HG03575 (cell line): Measurements from ENCODE around the gene PAK6.

Source experiments
- ATAC-seq: cut with Tn5 transposase; IDR thresholded peaks from one replicate; pipeline ENCODE4 v1.9.1; 2021; ENCODE audit not compliant: unreplicated experiment, insufficient number of reproducible peaks, low FRiP score; ENCODE audit errors: extremely low read depth

The PAK6 gene

DNA sequence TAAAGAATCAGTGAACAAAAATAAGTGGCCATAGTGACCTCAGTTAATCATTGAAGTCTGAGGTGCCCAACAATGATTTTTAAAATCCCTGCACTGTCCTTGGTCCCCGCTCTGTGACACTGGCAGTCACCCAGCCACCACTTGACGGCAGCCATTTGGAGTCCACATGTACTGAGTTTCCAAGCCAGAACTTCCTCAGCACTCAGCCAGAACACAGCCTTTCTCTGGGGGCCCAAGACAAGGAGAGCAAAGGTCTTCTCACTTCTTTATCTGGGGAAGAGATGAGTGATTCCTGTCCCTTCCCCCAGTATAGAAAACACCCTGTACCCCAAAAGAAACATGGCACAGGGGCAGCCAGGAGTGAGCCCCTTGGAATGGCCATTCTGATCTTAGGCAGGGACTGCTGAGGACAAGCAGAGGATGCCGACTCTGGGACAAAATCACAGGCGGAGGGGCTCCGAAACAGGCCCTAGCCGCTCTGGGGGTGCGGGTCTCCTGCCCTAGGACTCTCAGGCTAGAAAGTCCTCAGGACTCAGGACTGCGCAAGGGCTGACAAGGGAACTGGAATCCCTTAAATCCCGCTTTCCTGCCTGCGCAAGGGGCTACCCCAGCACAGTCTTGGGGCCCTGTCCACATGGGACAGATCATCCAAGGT lies 12.8 kb downstream of the PAK6 start:
- ATAC-seq: no peak

DNA sequence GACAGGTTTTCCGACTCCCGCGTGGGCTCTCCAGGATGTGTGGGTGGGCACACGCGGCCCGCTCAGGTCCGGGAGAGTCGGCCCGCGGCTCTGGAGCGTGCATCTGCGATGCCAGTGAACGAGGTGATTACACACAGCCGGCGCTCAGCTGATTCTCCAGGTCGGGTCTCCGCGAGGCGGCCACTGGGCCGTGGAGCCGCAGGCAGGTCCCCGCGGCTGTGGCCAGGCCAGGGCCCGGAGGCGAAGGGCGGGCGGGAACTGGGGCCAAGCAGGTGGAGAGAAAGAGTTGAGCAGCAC lies 13.2 kb downstream of the PAK6 start:
- no peak for ATAC-seq

DNA sequence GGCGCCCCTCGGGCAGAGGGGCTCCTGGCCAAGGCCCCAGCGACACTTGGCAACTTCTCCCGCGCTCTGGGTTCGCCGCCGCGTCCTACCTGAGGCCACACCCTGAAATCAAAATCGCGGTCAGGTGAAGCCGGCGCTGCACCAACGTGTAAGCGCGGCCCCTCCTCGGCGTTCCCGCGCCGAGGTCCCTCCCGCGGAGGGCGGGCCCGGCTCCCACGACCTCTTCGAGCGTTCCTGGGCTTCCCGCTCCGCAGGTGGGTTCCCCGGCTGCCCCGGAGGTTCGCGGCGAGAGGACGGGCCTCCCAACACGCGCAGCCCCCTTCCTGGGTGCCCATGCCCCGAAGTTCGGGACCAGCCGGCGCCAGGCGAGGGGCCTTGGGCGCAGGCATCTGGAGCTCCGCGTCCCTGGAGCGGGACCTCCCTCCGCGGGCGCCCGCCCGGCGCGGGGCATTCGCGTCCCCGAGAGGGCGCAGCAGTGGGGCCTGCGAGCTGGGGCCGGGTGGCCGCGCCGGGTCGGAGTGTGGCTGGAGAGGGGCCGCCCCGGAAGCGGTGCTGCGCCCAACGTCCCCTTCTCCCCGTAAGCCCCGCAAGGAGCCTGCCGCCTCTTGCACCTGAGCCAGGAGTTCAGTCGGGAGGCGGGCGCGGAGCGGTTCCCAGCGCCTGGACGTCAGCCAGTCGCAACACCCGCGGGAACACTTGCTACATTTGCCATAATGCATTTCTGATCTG lies 13.7 kb downstream of the PAK6 start:
- ATAC-seq: no peak

DNA sequence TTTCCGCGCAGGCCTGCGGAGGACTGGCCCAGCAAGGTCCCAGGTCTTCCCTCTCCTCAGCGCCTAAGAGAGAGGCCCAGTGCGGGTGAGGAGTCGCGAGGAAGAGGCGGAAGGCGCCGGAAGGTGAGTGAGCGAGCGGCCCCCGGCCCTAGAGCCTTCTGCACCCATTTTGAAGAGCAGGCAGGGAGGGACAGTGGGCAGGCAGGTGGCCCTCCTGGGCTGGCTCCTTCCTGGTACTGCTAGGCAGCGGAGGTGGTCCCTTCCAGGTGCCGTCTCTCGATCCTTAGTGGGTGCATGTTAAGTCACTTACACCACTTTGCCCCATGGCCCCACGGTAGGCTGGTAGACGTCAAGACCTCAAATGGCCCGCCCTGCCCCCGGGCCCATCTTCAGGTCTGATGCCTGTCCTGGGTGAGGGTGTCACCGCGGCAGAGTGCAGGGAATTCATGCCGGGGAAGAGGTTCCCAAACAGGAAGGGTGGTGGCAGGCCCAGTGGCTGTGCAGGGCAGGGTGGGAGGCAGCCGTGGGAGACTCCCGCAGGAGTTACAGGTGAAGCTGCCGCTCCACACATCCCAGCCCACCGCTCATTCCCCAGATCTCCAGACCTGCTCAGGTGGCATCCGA lies 14.4 kb downstream of the PAK6 start:
- no peak for ATAC-seq

DNA sequence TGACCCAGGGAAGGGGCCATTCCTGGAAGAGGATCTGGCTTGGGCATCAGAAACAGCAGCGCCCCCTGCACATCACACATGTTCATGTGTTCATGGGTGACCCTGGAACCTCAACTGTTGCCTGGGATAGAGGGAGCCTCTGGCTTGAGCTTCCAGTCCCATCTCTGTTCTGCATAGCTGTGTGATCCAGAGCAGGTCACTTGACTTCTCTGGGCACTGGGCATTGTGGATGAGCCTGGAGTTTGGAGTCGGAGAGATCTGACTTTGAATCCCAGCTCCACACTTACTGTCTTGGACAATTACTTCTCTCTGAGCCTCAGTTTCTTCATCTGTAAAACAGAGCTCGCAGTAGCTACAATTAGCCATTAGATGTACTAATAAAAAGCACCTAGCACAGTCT lies 15.6 kb downstream of the PAK6 start:
- no peak for ATAC-seq

DNA sequence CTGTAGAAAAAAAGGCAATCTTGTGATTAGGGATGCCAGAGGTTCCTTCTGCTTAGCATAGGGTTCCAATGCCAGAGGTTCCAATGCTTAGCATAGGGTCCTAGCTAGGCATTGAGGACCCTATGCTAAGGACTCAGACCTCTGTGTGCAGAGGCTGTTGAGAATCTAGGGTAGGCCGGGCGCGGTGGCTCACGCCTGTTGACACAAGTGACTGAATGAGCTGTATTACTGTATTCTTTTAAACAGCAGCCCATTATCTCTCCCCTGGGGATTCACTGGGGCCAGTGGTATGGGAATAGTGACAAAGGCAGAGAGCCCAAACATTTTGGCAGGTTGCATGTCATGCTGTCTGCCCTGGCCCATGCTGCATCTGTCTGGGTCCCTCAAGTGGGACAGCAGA lies 16.2 kb downstream of the PAK6 start:
- no peak for ATAC-seq

DNA sequence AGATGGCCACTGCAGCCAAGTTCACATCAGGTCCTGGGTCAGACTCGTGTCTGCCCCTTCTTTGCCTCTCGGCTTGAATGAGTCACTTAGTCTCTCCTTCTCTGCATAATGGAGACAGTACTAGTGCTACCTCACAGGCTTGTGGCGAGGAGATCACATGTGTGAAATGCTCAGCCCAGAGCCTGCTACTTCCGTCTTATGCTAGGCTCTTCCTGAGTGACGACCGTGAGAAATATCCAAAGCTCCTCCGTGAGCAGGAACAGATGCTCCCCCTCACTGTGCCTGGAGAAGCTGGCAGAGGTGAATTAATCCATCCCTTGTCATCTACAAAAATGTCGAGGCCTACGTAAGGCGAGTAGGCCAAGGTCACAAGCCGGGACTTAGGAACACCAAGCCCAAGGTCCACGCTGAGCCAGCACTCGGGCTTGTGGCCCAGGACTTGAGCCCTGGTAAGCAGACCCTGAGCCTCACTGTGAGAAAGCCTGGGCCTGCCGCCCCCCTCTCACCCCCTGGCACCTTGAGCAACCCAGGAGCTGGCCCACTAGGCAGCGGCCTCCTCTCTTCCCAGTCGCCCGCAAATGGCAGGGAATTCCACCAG lies 17.9 kb downstream of the PAK6 start:
- ATAC-seq: no peak

DNA sequence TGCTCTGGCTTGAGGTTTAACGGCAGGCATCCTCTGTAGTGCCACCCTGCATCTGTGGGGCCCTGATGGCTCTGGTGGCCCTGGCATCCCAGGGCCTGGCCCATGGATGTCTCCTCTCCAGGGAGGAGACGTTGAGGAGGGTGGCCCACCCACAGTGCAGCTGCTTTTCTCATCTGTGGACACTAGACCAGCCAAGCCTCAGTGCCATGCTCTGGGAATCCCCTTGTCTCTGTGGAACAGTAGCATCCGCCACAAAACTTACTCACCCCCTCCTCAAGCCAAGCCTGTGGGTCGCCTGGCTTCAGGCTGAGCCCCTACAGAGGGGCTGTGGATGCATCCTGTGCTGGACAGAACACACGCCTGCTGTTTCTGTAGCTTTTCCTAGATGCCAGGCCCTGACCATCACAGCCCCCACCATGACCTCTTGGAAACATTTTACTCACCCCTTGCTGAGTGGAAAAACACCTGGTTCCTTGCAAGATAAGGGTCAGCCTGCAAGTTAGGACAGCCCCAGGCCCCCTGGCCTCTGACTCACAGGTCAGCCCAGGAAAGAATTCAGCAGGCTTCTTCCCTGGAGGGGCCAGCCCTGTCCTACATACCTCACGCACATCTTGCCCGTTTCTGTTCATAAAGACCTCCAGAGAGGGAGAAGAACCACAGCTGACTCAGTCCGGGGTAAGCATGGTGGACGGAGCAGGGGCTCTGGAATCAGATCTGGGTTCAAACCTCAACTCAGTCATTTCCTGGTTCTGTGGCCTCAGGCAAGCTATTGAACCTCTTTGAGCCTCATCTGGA lies 19.0 kb downstream of the PAK6 start:
- no peak for ATAC-seq

DNA sequence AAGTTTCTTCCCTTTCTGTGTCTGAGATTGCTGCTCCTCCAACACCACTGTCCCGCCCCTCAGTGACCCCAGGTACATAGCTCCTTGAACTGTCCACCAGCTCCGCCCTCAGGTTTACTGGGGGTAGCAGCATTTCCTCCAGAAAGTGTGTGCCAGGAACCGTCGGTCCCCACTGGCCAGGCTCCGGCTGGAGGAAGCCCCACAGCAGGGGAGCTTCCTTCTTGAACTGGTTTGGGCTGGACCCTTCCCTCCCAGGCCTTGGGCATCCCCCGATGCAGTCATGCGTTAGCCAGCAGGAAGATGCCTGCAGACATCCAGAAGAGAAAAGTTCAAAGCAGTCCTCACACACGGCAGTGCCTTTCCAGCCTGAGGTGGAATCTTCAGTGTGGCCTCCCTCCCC lies 19.7 kb downstream of the PAK6 start:
- no peak for ATAC-seq

DNA sequence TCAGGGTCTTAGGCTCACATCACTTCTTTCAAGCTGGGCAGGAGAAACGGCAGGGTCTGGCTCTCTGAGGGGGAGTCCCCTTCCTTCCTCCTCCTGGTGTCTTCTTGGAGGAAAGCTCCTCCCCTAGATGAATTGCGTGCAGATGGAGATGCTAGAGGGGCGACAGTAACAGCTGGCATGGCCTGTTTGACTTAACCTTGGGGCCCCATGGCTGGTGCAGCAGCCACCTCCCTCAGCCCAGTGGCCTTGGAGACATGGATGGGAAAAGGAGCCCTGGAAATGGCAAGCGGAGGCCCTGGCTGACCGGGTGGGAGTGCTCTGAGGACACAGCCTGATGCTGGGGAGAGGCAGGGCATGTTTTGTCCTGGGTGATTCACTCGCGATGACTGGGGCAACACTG lies 20.2 kb downstream of the PAK6 start:
- ATAC-seq: no peak

DNA sequence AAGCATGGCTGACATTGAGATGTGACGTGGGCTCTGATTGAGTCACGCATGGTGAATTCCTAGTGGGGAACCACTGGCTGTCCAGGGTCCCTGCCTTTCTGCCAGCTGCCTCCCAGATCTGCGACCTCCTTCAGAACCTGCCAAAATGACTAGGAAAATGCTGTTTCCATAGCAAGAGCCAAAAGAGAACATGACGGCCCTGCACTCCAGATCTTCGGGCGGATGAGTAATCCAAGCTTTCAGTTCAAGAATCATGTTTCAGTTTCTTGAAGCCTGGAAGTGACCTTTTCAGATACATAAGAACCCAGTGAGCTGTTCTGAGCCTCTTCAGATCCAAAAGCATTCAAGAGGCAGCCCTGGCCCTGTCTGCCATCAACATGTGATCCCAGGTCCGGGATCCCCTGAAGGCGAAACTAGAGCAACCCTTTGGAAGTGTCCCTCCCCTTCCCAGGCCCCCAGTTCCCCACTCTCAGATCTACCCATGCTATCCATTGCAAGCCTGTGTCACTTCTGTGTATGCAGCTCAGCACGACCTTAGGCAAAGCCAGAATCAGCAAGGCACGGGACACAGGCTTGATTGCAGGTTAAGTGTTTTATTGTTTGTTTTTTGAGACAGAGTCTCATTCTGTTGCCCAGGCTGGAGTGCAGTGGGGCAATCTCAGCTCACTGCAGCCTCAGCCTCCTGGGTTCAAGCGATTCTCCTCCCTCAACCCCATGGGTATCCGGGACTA lies 24.3 kb downstream of the PAK6 start:
- no peak for ATAC-seq

DNA sequence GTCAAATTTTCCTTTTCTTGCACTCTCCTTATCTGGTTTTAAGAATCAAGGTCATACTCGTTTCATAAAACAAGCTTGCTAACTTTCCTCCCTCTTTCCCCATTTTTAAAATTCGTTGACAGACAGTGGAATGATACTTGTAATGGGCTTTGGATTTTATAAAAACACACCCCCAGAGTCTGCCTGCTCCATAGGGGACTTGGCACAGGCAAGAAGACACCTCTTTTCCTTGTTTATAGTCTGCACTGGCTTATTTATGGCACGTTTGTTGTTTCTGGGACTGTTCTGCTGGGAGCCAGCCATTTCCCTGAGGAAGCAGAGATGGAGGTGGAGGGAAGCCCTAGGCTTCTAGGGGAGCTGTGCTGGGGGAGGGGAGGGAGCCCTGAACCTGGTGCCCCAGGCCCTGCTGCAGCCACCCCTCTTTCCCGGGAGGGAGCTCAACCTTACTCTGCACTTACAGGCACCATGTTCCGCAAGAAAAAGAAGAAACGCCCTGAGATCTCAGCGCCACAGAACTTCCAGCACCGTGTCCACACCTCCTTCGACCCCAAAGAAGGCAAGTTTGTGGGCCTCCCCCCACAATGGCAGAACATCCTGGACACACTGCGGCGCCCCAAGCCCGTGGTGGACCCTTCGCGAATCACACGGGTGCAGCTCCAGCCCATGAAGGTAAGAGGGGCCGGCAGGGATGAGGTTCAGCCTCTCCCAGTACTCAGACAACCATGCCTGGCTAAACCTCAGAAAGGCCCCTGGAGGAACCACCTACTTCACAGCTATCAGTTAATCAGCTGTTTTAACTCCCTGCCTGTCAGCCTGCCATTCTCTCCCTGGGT lies 25.7 kb downstream of the PAK6 start:
- no peak for ATAC-seq

DNA sequence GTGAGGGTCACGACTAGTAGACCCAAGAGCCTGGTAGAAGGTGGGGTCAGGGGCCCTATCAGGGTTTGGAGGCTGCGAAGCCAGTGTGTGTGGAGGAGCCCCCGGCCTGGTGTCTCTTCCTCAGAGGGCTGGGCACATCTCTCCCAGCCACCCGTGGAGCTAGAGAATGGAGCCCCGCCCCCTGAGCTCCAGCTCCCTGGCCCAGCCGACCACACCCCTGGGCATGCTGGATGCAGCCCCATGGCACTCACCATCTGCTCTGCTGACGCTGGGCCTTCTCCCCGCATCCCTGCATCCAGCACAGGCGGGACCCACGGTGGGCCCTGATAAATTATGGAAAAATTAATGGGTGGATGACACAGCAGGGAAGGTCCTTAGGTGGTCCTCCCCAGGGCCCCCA lies 26.5 kb downstream of the PAK6 start:
- ATAC-seq: no peak

DNA sequence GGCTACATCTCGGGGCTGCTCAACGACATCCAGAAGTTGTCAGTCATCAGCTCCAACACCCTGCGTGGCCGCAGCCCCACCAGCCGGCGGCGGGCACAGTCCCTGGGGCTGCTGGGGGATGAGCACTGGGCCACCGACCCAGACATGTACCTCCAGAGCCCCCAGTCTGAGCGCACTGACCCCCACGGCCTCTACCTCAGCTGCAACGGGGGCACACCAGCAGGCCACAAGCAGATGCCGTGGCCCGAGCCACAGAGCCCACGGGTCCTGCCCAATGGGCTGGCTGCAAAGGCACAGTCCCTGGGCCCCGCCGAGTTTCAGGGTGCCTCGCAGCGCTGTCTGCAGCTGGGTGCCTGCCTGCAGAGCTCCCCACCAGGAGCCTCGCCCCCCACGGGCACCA lies 27.0 kb downstream of the PAK6 start:
- ATAC-seq: no peak

DNA sequence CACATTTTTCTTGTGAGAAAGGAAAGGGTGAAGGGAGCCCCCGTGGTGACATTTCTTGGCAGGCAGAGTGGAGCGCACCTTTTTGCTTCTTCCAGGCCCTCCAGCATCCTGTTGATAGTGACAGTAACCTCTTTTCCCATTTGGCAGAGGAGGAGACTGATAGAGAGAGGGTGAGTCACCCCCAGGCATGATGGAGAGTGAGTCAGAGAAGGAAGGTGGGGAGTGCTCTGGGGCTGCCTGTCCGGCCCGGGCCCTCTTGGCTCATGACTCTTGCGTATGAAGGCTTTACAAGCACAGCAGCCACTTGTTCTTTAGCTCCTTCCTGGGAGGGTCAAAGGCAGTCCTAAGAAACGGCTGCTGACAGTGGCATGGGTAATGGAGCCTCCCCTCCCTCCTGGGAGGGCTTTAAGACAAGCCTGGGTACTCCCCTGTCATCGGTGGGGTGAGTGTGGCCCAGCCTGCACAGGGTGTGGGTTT lies 28.0 kb downstream of the PAK6 start:
- ATAC-seq: no peak

DNA sequence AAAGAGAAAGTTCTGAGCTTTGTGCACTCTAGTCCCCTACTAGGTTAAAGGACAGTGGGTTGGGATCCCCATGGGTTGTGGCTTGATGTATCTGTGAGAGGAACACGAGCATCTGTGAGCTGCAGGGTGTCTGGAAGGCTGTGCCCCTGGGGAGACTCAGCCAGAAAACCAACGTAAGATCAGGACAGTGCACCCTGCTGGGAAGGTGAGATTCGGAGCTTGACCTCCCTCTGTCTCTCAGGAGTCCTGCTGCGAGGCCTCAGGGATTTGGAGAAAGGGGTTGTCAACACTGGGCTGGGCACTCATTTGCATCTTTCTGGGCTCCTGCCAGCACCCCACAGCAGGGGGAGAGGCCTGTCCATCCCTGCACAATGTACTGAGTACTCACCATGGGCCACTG lies 28.8 kb downstream of the PAK6 start:
- no peak for ATAC-seq

DNA sequence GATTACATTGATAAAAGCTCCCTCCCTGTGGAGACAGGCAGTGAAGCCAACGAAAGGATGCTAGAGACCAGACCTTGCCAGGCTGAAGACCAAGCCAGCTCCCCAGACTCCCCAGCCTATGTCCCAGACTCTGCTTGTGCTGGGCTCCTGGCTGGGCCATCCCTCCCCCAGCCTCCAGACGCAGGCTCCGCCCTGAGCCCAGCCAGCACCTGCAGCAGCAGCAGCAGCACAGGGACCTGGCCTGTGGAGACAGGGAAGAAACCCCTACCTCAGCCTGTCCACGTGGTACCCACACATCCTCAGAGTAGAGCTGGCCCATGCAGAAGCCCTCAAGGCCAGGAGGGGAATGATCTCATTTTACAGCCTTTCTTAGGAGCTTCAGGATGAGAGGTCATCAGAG lies 30.7 kb downstream of the PAK6 start:
- ATAC-seq: no peak
